H1 (cell line): ENCODE measurements around the gene DGKD. TPM values are rescaled to one million over a fixed set of nuclear protein-coding genes. Genes with fewer than 3 reads are reported as not detected.

Experiments used
- CTCF ChIA-PET: fragments of 300-600 bp; sonication (Branson Sonifier 250); formaldehyde crosslinking; loops from one replicate; lab custom pipeline; 2021; ENCODE audit not compliant: partially characterized antibody; lab: Charles Lee
- POLR2A ChIA-PET: fragments of 300-600 bp; sonication (Branson Sonifier 250); formaldehyde crosslinking; loops from one replicate; lab custom pipeline; 2021; ENCODE audit warnings: inconsistent platforms; ENCODE audit not compliant: partially characterized antibody; lab: Charles Lee
- DNase-seq, 2 experiments: peaks; one replicate each; pipeline versions ENCODE4 v3.0.0 to v3.0.0-alpha.2; 2010 to 2022; ENCODE audit warnings: low spot score in 2 of 2, low read depth in 1 of 2, mixed read lengths in 1 of 2
- FAIRE-seq: peaks from 2 replicates; lab custom pipeline; 2011; peaks lifted over from hg19 to GRCh38; lab: Jason Lieb, UNC
- H2AFZ ChIP-seq: 2 replicates; pipeline ENCODE4 v1.8.1; 2012; ENCODE audit warnings: low read length, inconsistent platforms
- H2AK5ac ChIP-seq: 2 replicates; pipeline ENCODE4 v1.6.1; 2013; ENCODE audit warnings: low read depth, low read length
- H2BK120ac ChIP-seq: replicated peaks from 2 replicates; pipeline ENCODE3; 2013; ENCODE audit warnings: low read depth, low read length, inconsistent platforms
- H2BK12ac ChIP-seq: 2 replicates; pipeline ENCODE4 v1.6.1; 2013; ENCODE audit warnings: low read depth, low read length
- H2BK15ac ChIP-seq: 2 replicates; pipeline ENCODE4 v1.6.1; 2013; ENCODE audit warnings: low read length
- H2BK20ac ChIP-seq: 2 replicates; pipeline ENCODE4 v1.6.1; 2013; ENCODE audit warnings: low read length
- H2BK5ac ChIP-seq: 2 replicates; pipeline ENCODE4 v1.6.1; 2013; ENCODE audit warnings: low read depth, low read length
- H3K14ac ChIP-seq: 2 replicates; pipeline ENCODE4 v1.6.1; 2013; ENCODE audit warnings: inconsistent platforms; ENCODE audit not compliant: insufficient read length
- H3K18ac ChIP-seq: 2 replicates; pipeline ENCODE4 v1.6.1; 2013; ENCODE audit warnings: low read length; ENCODE audit errors: extremely low read depth
- H3K23ac ChIP-seq: 2 replicates; pipeline ENCODE4 v1.6.1; 2013; ENCODE audit warnings: inconsistent platforms; ENCODE audit not compliant: insufficient read length
- H3K23me2 ChIP-seq: 2 replicates; pipeline ENCODE4 v1.6.1; 2013; ENCODE audit warnings: low read depth, low read length
- H3K27ac ChIP-seq: 2 replicates; pipeline ENCODE4 v1.6.1; 2011; ENCODE audit warnings: low read depth, low read length, inconsistent platforms
- H3K27me3 ChIP-seq, 4 experiments: replicated peaks in 1 of 4; 1 replicate in 1 of 4; 2 replicates in 3 of 4; pipeline versions ENCODE4 v1.6.1 to v1.8.1; 2011 to 2013; ENCODE audit warnings: low read length in 3 of 4, mild to moderate bottlenecking in 3 of 4, inconsistent platforms in 2 of 4, mixed read lengths in 2 of 4, moderate library complexity in 1 of 4; ENCODE audit not compliant: control insufficient read depth in 3 of 4, insufficient read depth in 3 of 4; ENCODE audit errors: extremely low read depth in 1 of 4
- H3K36me3 ChIP-seq, 4 experiments: 2 replicates each; pipeline versions ENCODE4 v1.6.1 to v1.8.1; 2011 to 2013; ENCODE audit warnings: mild to moderate bottlenecking in 4 of 4, low read length in 3 of 4, moderate library complexity in 2 of 4, control low read depth in 1 of 4, inconsistent platforms in 1 of 4; ENCODE audit not compliant: insufficient read depth in 4 of 4, control insufficient read depth in 2 of 4
- H3K4ac ChIP-seq: replicated peaks from 2 replicates; pipeline ENCODE3; 2013; ENCODE audit warnings: low read length, low read depth, mixed read lengths, inconsistent platforms; ENCODE audit not compliant: insufficient read length
- H3K4me1 ChIP-seq, 4 experiments: replicated peaks in 1 of 4; 1 replicate in 1 of 4; 2 replicates in 3 of 4; pipeline versions ENCODE4 v1.6.1 to v1.8.1; 2011 to 2013; ENCODE audit warnings: low read length in 3 of 4, inconsistent platforms in 2 of 4, mixed read lengths in 1 of 4; ENCODE audit not compliant: insufficient read depth in 4 of 4, control insufficient read depth in 3 of 4
- H3K4me2 ChIP-seq, 2 experiments: 2 replicates each; pipeline versions ENCODE4 v1.6.1 to v1.8.1; 2011 to 2013; ENCODE audit warnings: low read depth in 2 of 2, low read length in 2 of 2, control low read depth in 1 of 2, inconsistent platforms in 1 of 2, mild to moderate bottlenecking in 1 of 2; ENCODE audit not compliant: insufficient read depth in 1 of 2
- H3K4me3 ChIP-seq, 4 experiments: fragments of 200-600, 300-600 bp in 1 of 4; sonication (generic), shearing (Covaris generic), sonication (Bioruptor Twin) in 1 of 4; 2 replicates each; pipeline versions ENCODE4 v1.5.1 to v1.8.1; 2011 to 2016; ENCODE audit warnings: low read length in 4 of 4, low read depth in 3 of 4, control low read depth in 2 of 4, inconsistent platforms in 2 of 4, mild to moderate bottlenecking in 2 of 4, mixed read lengths in 1 of 4, moderate library complexity in 1 of 4; ENCODE audit not compliant: insufficient read depth in 2 of 4; ENCODE audit errors: extremely low read depth in 1 of 4
- H3K56ac ChIP-seq: replicated peaks from 2 replicates; pipeline ENCODE3; 2013; ENCODE audit warnings: low read depth, mild to moderate bottlenecking, mixed read lengths, low read length, inconsistent platforms; ENCODE audit not compliant: insufficient read length
- H3K79me1 ChIP-seq: 2 replicates; pipeline ENCODE4 v1.6.1; 2013; ENCODE audit warnings: low read depth, low read length, control low read depth
- H3K79me2 ChIP-seq, 2 experiments: 2 replicates each; pipeline versions ENCODE4 v1.6.1 to v1.8.1; 2012 to 2013; ENCODE audit warnings: low read length in 2 of 2, mild to moderate bottlenecking in 2 of 2, inconsistent platforms in 1 of 2; ENCODE audit not compliant: insufficient read depth in 2 of 2, control insufficient read depth in 1 of 2
- H3K9ac ChIP-seq, 4 experiments: replicated peaks in 1 of 4; 1 replicate in 1 of 4; 2 replicates in 3 of 4; pipeline versions ENCODE4 v1.6.1 to v1.8.1; 2011 to 2013; ENCODE audit warnings: low read depth in 3 of 4, low read length in 3 of 4, control low read depth in 2 of 4, mild to moderate bottlenecking in 2 of 4, moderate library complexity in 2 of 4, inconsistent platforms in 1 of 4; ENCODE audit errors: extremely low read depth in 1 of 4
- H3K9me3 ChIP-seq, 2 experiments: 2 replicates each; pipeline versions ENCODE4 v1.6.1 to v1.8.1; 2012 to 2013; ENCODE audit warnings: mild to moderate bottlenecking in 2 of 2, moderate library complexity in 2 of 2, control low read depth in 1 of 2, inconsistent platforms in 1 of 2, low read depth in 1 of 2, low read length in 1 of 2, mixed read lengths in 1 of 2; ENCODE audit not compliant: insufficient read depth in 2 of 2
- H4K20me1 ChIP-seq, 2 experiments: replicated peaks in 1 of 2; 2 replicates each; pipeline versions ENCODE3 to v1.8.1; 2011 to 2013; ENCODE audit warnings: inconsistent platforms in 2 of 2, low read length in 2 of 2, mild to moderate bottlenecking in 1 of 2; ENCODE audit not compliant: insufficient read depth in 2 of 2, control insufficient read depth in 1 of 2
- H4K5ac ChIP-seq: 2 replicates; pipeline ENCODE4 v1.6.1; 2013; ENCODE audit warnings: low read length, low read depth, mixed read lengths, inconsistent platforms; ENCODE audit not compliant: insufficient read length
- H4K8ac ChIP-seq: 2 replicates; pipeline ENCODE4 v1.8.0; 2013; ENCODE audit warnings: mild to moderate bottlenecking, moderate library complexity, low read length, inconsistent platforms; ENCODE audit not compliant: insufficient read depth; ENCODE audit errors: extremely low read depth
- H4K91ac ChIP-seq: replicated peaks from 2 replicates; pipeline ENCODE3; 2013; ENCODE audit warnings: low read length, mixed read lengths, inconsistent platforms; ENCODE audit not compliant: insufficient read length
- ASH2L ChIP-seq: fragments of 200-600, 300-600 bp; sonication (generic); IDR thresholded peaks from one replicate; pipeline ENCODE4 v1.7.1; 2017; ENCODE audit warnings: low read length
- EP300 ChIP-seq, 2 experiments: IDR thresholded peaks; 1 replicate in 1 of 2; 2 replicates in 1 of 2; pipeline ENCODE4 v1.6.1; 2011 to 2012; ENCODE audit warnings: low read depth in 2 of 2, low read length in 2 of 2, mild to moderate bottlenecking in 2 of 2, borderline replicate concordance in 1 of 2, inconsistent platforms in 1 of 2, moderate library complexity in 1 of 2
- POLR2A ChIP-seq, 2 experiments: IDR thresholded peaks; 1 replicate in 1 of 2; 2 replicates in 1 of 2; pipeline ENCODE4 v1.6.1; 2011; ENCODE audit warnings: low read depth in 2 of 2, low read length in 2 of 2, mild to moderate bottlenecking in 2 of 2; ENCODE audit errors: control extremely low read depth in 1 of 2
- RNF2 ChIP-seq: fragments of 200-900, 300-1000 bp; sonication (generic); IDR thresholded peaks from 2 replicates; pipeline ENCODE4 v1.7.1; 2016; ENCODE audit warnings: borderline replicate concordance, low read depth, mild to moderate bottlenecking, antibody characterized with exemption, low read length; ENCODE audit not compliant: poor library complexity, severe bottlenecking; ENCODE audit errors: missing control alignments
- SRF ChIP-seq: IDR thresholded peaks from 2 replicates; pipeline ENCODE4 v1.6.1; 2011; ENCODE audit warnings: mild to moderate bottlenecking, low read depth, low read length, moderate library complexity
- TEAD4 ChIP-seq: IDR thresholded peaks from 2 replicates; pipeline ENCODE4 v1.6.1; 2012; ENCODE audit warnings: low read depth, low read length, inconsistent platforms, mixed read lengths
- WGBS, 2 experiments: shearing (Covaris generic) in 1 of 2; methylation state at CpG; one replicate each; pipeline versions ENCODE4 v1.1.6 to v1.1.7; 2013 to 2015; ENCODE audit warnings: low lambda C conversion rate in 2 of 2, mixed read lengths in 2 of 2, inconsistent platforms in 1 of 2, low coverage in 1 of 2, missing lambda C conversion rate in 1 of 2; ENCODE audit not compliant: insufficient replicate concordance in 2 of 2, insufficient coverage in 1 of 2, insufficient read length in 1 of 2; ENCODE audit errors: extremely low coverage in 1 of 2, missing lambda C conversion rate in 1 of 2; 5-methylcytosine and 5-hydroxymethylcytosine counted together
- polyA plus RNA-seq, 7 experiments: library from polyadenylated mRNA; depleted of rRNA in 3 of 7; stranded (reverse) in 5 of 7; unstranded in 2 of 7; fragments of >200 nt in 5 of 7; fragments of 200-250 nt in 2 of 7; gene quantifications; 1 replicate in 5 of 7; 2 replicates in 1 of 7; 4 replicates in 1 of 7; pipeline versions ENCODE4 v1.2.1 to v1.2.3, GENCODE V29; 2011 to 2013; ENCODE audit warnings: missing spikeins in 2 of 7, mixed read lengths in 2 of 7
- total RNA-seq: library from RNA; stranded (reverse); fragmentation: NEBNext Ultra II Directional; extraction: Animal tissue kit (Norgen Biotek cat#: 25700); gene quantifications from 2 replicates; pipeline ENCODE4 v1.2.1, GENCODE V29; 2021
- TF ChIP-seq, protein P1 (sequence below): IDR thresholded peaks from 2 replicates; pipeline ENCODE4 v1.6.1; 2011; ENCODE audit warnings: low read length, improper control_type of control experiment
- TF ChIP-seq, protein P2 (sequence below), 3 experiments: IDR thresholded peaks; 1 replicate in 2 of 3; 2 replicates in 1 of 3; pipeline versions ENCODE4 v1.5.1 to v1.6.1; 2011; ENCODE audit warnings: low read length in 3 of 3, mild to moderate bottlenecking in 3 of 3, inconsistent platforms in 2 of 3, low read depth in 1 of 3, moderate library complexity in 1 of 3; ENCODE audit not compliant: insufficient read depth in 1 of 3; ENCODE audit errors: control extremely low read depth in 1 of 3
- TF ChIP-seq, protein P3 (sequence below): IDR thresholded peaks from 2 replicates; pipeline ENCODE4 v1.6.1; 2011; ENCODE audit warnings: low read depth, mild to moderate bottlenecking, low read length; ENCODE audit not compliant: insufficient read depth

The DGKD gene
- total and polyA plus RNA-seq, 2 of the 8 experiments (the other 6 are each of a cell fraction or from before 2014, with no cell fraction given), result 7.7 to 30.9 TPM

DNA sequence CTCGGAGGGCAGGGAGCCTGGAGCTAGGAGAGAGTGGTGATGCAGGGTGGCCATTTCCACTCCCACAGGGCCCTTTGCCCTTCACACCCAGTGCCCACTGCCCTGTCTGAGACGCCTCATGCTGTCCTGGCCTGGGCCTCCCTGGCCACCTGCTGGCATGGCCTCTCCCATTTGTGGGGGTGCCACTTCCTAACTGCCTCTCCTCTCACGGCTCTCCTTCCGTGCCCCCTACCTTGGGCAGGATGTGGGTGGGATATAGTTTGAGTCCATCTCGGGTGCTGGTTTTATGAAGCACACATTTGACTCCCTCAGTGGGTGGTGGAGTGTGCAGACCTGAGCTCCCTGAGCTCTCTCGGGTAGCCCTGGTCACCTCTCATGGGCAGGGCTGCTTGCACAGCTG, 46.0 kb downstream of the DGKD start:
- Histone ChIP-seq H3K4me3 (no peak overlapping the region), H3K79me1 (no peaks in the 10 kb centered on the region), H3K27me3 (no peaks in the 10 kb centered on the region), H3K4me1 (peaks cover 5 to 10% (median 7%) of the 10 kb centered on the region in 4 experiments; a peak in 5 of 7 replicates), H3K23ac (no peak overlapping the region), H4K8ac (no peak overlapping the region), H3K9ac (no peak overlapping the region), H4K5ac (no peak overlapping the region), H2AK5ac (peak overlapping the region; percentile 69), H3K14ac (no peak overlapping the region), H4K20me1 (no peaks in the 10 kb centered on the region), H3K4ac (no peak overlapping the region), H3K23me2 (no peaks in the 10 kb centered on the region), H2BK20ac (no peak overlapping the region), H4K91ac (peak overlapping the region; percentile 30), H2BK12ac (peak overlapping the region; percentile 60; the same call in 1 of the 2 replicates), H3K9me3 (no peaks in the 10 kb centered on the region), H2BK15ac (no peak overlapping the region), H3K36me3 (no peaks in the 10 kb centered on the region), H2AFZ (no peak overlapping the region), H3K27ac (no peak overlapping the region), H3K56ac (no peak overlapping the region), H3K18ac (no peak overlapping the region; the same call in 1 of the 2 replicates), H3K79me2 (no peaks in the 10 kb centered on the region), H3K4me2 (no peak overlapping the region), H2BK120ac (no peak overlapping the region), H2BK5ac (peak overlapping the region; percentile 71)
- DNase-seq (no peak), FAIRE-seq (no peak)
- WGBS, 2 experiments, result 83% methylated on average over 6 of the region's 6 CpGs; no CpG with 5 or more reads in 1 of the 2 experiments
- POLR2A ChIA-PET, result interaction anchor here (1.3 kb wide), 1 partner anchor 432 kb away, joined by 3 read pairs; no protein-coding TSS in a partner anchor
- CTCF ChIA-PET, result interaction anchor here (1.2 to 4.0 kb wide), 5 partner anchors 11 to 48 kb away, joined by 3 to 40 read pairs (median 4); no protein-coding TSS in a partner anchor
- no peak for TF ChIP-seq ASH2L
- TF ChIP-seq, protein P1, sequence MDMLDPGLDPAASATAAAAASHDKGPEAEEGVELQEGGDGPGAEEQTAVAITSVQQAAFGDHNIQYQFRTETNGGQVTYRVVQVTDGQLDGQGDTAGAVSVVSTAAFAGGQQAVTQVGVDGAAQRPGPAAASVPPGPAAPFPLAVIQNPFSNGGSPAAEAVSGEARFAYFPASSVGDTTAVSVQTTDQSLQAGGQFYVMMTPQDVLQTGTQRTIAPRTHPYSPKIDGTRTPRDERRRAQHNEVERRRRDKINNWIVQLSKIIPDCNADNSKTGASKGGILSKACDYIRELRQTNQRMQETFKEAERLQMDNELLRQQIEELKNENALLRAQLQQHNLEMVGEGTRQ, result no peak
- no peak for TF ChIP-seq POLR2A (IDR thresholded peaks at IDR 0.05; ENCODE audit: control extremely low read depth in 1 of 2, low read depth in 2 of 2, low read length in 2 of 2)
- TF ChIP-seq RNF2, result no peak
- TF ChIP-seq, protein P2, sequence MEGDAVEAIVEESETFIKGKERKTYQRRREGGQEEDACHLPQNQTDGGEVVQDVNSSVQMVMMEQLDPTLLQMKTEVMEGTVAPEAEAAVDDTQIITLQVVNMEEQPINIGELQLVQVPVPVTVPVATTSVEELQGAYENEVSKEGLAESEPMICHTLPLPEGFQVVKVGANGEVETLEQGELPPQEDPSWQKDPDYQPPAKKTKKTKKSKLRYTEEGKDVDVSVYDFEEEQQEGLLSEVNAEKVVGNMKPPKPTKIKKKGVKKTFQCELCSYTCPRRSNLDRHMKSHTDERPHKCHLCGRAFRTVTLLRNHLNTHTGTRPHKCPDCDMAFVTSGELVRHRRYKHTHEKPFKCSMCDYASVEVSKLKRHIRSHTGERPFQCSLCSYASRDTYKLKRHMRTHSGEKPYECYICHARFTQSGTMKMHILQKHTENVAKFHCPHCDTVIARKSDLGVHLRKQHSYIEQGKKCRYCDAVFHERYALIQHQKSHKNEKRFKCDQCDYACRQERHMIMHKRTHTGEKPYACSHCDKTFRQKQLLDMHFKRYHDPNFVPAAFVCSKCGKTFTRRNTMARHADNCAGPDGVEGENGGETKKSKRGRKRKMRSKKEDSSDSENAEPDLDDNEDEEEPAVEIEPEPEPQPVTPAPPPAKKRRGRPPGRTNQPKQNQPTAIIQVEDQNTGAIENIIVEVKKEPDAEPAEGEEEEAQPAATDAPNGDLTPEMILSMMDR (IDR thresholded peaks at IDR 0.05; ENCODE audit: control extremely low read depth in 1 of 3, insufficient read depth in 1 of 3, low read depth in 1 of 3, low read length in 3 of 3), result no peak
- TF ChIP-seq SRF, result no peak
- TF ChIP-seq, protein P3, sequence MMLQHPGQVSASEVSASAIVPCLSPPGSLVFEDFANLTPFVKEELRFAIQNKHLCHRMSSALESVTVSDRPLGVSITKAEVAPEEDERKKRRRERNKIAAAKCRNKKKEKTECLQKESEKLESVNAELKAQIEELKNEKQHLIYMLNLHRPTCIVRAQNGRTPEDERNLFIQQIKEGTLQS, result no peak
- no peak for TF ChIP-seq EP300 (IDR thresholded peaks at IDR 0.05; ENCODE audit: borderline replicate concordance in 1 of 2, low read depth in 2 of 2, low read length in 2 of 2)
- no peak for TF ChIP-seq TEAD4
